ENCODE measurements around the gene NFASC. TPM values are rescaled to one million over a fixed set of nuclear protein-coding genes. Genes with fewer than 3 reads are reported as not detected.

NFASC gene
- total and polyA plus RNA-seq, 9 of the 15 experiments (the other 6 are each of a cell fraction or from before 2014, with no cell fraction given): 0.03 to 0.16 (median 0.06) TPM; not detected in 6

GRCh38 chr1:204925701-204926100, 55.0 kb downstream of the NFASC start (continued):
- TF ChIP-seq VEZF1 (CRISPR knock-in tag; IDR thresholded peaks at IDR 0.05) (peak; percentile 43), SMARCA5 (IDR thresholded peaks at IDR 0.05) (no peak), ATF7 (IDR thresholded peaks at IDR 0.05) (peak; percentile 66; the same call in 1 of the 2 replicates), ZNF584 (CRISPR knock-in tag; IDR thresholded peaks at IDR 0.05; ENCODE audit: low read depth) (0 out of 2 replicates have a peak, but pooled peaks have one; percentile 51), MAZ (CRISPR knock-in tag; conservative IDR thresholded peaks at IDR 0.05 in 1 of 2, IDR thresholded peaks at IDR 0.05 in 1 of 2) (peak in 1 of 2 experiments; percentile 47; a peak in 1 of 4 replicates), ZNF766 (CRISPR knock-in tag; conservative IDR thresholded peaks at IDR 0.05) (peak; percentile 95), SOX6 (IDR thresholded peaks at IDR 0.05) (peak; percentile 67), NRF1 (conservative IDR thresholded peaks at IDR 0.05 in 1 of 2, IDR thresholded peaks at IDR 0.05 in 1 of 2) (peak; percentile 57 to 70; a peak in 3 of 4 replicates), PHF20 (IDR thresholded peaks at IDR 0.05; ENCODE audit: partially characterized antibody) (no peak), MECOM (CRISPR knock-in tag; IDR thresholded peaks at IDR 0.05) (0 out of 2 replicates have a peak, but pooled peaks have one; percentile 9), ZNF696 (CRISPR knock-in tag; conservative IDR thresholded peaks at IDR 0.05) (no peak), GATA2 (CRISPR knock-in tag; IDR thresholded peaks at IDR 0.05) (peak; percentile 72), ATF3 (IDR thresholded peaks at IDR 0.05) (peak; percentile 28; the same call in 1 of the 2 replicates), ATF3 (CRISPR knock-in tag; conservative IDR thresholded peaks at IDR 0.05) (no peak), ZNF274 (IDR thresholded peaks at IDR 0.05; ENCODE audit: borderline replicate concordance, low read depth, low read length) (no peak), SP1 (CRISPR knock-in tag; IDR thresholded peaks at IDR 0.05) (no peak), DMBX1 (CRISPR knock-in tag; IDR thresholded peaks at IDR 0.05; ENCODE audit: borderline replicate concordance) (peak; percentile 63; the same call in 1 of the 2 replicates), MTA2 (IDR thresholded peaks at IDR 0.05; ENCODE audit: low read depth) (peak; percentile 59; the same call in 1 of the 2 replicates), ZNF583 (CRISPR knock-in tag; IDR thresholded peaks at IDR 0.05) (0 out of 2 replicates have a peak, but pooled peaks have one; percentile 19)
- TF ChIP-seq, protein P1, sequence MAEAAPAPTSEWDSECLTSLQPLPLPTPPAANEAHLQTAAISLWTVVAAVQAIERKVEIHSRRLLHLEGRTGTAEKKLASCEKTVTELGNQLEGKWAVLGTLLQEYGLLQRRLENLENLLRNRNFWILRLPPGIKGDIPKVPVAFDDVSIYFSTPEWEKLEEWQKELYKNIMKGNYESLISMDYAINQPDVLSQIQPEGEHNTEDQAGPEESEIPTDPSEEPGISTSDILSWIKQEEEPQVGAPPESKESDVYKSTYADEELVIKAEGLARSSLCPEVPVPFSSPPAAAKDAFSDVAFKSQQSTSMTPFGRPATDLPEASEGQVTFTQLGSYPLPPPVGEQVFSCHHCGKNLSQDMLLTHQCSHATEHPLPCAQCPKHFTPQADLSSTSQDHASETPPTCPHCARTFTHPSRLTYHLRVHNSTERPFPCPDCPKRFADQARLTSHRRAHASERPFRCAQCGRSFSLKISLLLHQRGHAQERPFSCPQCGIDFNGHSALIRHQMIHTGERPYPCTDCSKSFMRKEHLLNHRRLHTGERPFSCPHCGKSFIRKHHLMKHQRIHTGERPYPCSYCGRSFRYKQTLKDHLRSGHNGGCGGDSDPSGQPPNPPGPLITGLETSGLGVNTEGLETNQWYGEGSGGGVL (CRISPR knock-in tag; IDR thresholded peaks at IDR 0.05): no peak
- TF ChIP-seq, protein P2, sequence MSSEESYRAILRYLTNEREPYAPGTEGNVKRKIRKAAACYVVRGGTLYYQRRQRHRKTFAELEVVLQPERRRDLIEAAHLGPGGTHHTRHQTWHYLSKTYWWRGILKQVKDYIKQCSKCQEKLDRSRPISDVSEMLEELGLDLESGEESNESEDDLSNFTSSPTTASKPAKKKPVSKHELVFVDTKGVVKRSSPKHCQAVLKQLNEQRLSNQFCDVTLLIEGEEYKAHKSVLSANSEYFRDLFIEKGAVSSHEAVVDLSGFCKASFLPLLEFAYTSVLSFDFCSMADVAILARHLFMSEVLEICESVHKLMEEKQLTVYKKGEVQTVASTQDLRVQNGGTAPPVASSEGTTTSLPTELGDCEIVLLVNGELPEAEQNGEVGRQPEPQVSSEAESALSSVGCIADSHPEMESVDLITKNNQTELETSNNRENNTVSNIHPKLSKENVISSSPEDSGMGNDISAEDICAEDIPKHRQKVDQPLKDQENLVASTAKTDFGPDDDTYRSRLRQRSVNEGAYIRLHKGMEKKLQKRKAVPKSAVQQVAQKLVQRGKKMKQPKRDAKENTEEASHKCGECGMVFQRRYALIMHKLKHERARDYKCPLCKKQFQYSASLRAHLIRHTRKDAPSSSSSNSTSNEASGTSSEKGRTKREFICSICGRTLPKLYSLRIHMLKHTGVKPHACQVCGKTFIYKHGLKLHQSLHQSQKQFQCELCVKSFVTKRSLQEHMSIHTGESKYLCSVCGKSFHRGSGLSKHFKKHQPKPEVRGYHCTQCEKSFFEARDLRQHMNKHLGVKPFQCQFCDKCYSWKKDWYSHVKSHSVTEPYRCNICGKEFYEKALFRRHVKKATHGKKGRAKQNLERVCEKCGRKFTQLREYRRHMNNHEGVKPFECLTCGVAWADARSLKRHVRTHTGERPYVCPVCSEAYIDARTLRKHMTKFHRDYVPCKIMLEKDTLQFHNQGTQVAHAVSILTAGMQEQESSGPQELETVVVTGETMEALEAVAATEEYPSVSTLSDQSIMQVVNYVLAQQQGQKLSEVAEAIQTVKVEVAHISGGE (CRISPR knock-in tag; IDR thresholded peaks at IDR 0.05): peak in 1 of 3 experiments; percentile 66; a peak in 1 of 6 replicates

Data from K562 (cell line).